Measurements from ENCODE around the gene LARGE2. TPM values are rescaled to one million over a fixed set of nuclear protein-coding genes. Genes with fewer than 3 reads are reported as not detected.

Gene LARGE2
- total and polyA plus RNA-seq, 10 of the 15 experiments (the other 5 are each of a cell fraction or from before 2014, with no cell fraction given), result 0.03 to 0.41 (median 0.19) TPM; not detected in 6

GRCh38 chr11:45917623-45918330 is 4.7 kb upstream of the LARGE2 start, which contains the start of gene PEX16 (continued):
- TF ChIP-seq REST (IDR thresholded peaks at IDR 0.05; ENCODE audit: low read depth, low read length) (no peak), IRF4 (IDR thresholded peaks at IDR 0.05; ENCODE audit: low read depth, low read length) (no peak), RCOR1 (conservative IDR thresholded peaks at IDR 0.05; ENCODE audit: low read depth, low read length) (no peak), ZSCAN29 (IDR thresholded peaks at IDR 0.05) (no peak), RBBP5 (conservative IDR thresholded peaks at IDR 0.05) (no peak), FOXK2 (IDR thresholded peaks at IDR 0.05) (no peak), MLLT1 (IDR thresholded peaks at IDR 0.05) (peak; percentile 100), CBX3 (IDR thresholded peaks at IDR 0.05; ENCODE audit: borderline replicate concordance, low read depth) (no peak), ZBED1 (IDR thresholded peaks at IDR 0.05; ENCODE audit: borderline replicate concordance) (no peak), CEBPB (IDR thresholded peaks at IDR 0.05; ENCODE audit: borderline replicate concordance in 1 of 2, low read depth in 2 of 2, low read length in 2 of 2) (peak in 1 of 2 experiments; percentile 93; a peak in 2 of 4 replicates), ZBTB11 (CRISPR knock-in tag; IDR thresholded peaks at IDR 0.05) (0 out of 2 replicates have a peak, but pooled peaks have one; percentile 30), ZBTB40 (IDR thresholded peaks at IDR 0.05; ENCODE audit: borderline replicate concordance) (peak; percentile 95), NR2C1 (IDR thresholded peaks at IDR 0.05) (peak; percentile 91), BMI1 (IDR thresholded peaks at IDR 0.05; ENCODE audit: borderline replicate concordance) (peak; percentile 87), TCF12 (IDR thresholded peaks at IDR 0.05; ENCODE audit: low read depth, low read length) (no peak), ZNF622 (IDR thresholded peaks at IDR 0.05) (no peak), HDGF (IDR thresholded peaks at IDR 0.05) (peak; percentile 74; the same call in 1 of the 2 replicates)

Measured in GM12878 (cell line).